NCI-H446 treated with DMSO at 0.1 percent for 48 hours (cell line): ENCODE results near the gene ANAPC1.
A peak's percentile ranks its signal among the peaks of the same experiment; 100 is the strongest.
"Not testable (repeated sequence)": the region's sequence is repeated elsewhere in the genome, so short reads cannot be mapped to it uniquely, and the experiment has no call there.

ENCODE experiments used
- DNase-seq: peaks from one replicate; lab custom pipeline; 2025; lab: John Stamatoyannopoulos, UW

Gene ANAPC1, protein sequence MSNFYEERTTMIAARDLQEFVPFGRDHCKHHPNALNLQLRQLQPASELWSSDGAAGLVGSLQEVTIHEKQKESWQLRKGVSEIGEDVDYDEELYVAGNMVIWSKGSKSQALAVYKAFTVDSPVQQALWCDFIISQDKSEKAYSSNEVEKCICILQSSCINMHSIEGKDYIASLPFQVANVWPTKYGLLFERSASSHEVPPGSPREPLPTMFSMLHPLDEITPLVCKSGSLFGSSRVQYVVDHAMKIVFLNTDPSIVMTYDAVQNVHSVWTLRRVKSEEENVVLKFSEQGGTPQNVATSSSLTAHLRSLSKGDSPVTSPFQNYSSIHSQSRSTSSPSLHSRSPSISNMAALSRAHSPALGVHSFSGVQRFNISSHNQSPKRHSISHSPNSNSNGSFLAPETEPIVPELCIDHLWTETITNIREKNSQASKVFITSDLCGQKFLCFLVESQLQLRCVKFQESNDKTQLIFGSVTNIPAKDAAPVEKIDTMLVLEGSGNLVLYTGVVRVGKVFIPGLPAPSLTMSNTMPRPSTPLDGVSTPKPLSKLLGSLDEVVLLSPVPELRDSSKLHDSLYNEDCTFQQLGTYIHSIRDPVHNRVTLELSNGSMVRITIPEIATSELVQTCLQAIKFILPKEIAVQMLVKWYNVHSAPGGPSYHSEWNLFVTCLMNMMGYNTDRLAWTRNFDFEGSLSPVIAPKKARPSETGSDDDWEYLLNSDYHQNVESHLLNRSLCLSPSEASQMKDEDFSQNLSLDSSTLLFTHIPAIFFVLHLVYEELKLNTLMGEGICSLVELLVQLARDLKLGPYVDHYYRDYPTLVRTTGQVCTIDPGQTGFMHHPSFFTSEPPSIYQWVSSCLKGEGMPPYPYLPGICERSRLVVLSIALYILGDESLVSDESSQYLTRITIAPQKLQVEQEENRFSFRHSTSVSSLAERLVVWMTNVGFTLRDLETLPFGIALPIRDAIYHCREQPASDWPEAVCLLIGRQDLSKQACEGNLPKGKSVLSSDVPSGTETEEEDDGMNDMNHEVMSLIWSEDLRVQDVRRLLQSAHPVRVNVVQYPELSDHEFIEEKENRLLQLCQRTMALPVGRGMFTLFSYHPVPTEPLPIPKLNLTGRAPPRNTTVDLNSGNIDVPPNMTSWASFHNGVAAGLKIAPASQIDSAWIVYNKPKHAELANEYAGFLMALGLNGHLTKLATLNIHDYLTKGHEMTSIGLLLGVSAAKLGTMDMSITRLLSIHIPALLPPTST (N-terminal part only)

GRCh38 chr2:111883661-111884591 lies at the start of gene ANAPC1:
ANAPC1 (minus strand) TSS chr2:111884193; CDS start chr2:111880825, 3,368 bp downstream.
- peak; percentile 62 for DNase-seq

DNA sequence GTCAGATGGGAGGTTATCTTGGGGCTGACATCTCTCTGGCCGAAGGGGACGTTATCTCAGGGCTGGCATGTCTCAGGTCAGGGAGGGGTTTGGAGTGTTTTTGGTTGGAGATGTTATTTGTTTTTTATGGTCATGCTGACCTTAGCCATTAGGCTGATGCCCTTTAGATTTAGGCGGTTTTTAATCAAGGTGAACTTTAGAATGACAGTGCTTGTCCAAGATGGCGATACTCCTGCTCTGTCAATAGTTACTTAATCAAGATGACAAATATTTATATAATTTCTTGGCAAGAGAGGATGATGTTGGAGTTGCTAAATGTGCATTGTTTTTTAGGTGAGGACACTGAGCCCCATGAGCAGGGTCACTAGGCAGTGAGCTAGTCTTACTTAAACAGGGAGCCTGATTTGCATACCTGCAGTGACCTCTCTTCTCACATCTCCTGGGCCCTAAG lies 48.9 kb upstream of the ANAPC1 start:
- no peak for DNase-seq

DNA sequence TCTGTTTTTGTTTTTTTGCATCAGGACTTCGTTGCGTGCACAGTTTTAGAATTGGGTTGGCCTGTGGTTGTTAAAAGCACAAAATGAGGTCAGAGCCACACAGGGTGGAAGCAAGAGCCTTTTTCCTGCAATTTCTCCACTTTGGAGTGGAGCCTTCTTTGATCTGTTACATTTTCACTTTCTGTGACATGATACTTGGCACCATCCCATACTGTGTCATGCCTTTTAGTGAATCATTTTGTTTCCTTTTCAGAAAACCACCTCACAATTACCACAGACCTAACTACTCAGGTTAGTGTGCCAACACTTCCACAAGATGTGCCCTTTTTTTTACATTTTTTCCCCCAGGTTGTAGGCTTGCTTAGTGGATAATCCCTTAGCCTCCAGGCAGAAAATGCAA lies 46.9 kb upstream of the ANAPC1 start:
- DNase-seq: no peak

DNA sequence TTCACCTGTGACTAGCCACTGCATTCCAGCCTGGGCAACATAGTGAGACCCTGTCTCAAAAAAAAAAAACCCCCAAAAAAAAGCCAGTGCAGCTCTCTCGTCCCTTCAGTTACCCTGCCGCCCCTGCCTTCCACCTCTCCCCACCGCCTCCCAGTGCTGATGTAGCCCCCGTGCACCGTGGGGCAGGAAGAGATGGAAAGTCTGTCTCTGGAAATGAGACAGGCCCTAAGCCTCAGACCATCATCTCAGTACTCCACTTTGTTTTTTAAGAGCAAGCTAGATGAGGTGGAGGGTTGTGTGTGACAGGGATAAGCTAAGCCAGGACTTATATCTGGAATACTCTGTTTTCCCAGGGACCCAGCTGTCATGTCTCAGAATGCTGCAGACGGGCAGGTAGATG lies 46.4 kb upstream of the ANAPC1 start:
- DNase-seq: no peak

DNA sequence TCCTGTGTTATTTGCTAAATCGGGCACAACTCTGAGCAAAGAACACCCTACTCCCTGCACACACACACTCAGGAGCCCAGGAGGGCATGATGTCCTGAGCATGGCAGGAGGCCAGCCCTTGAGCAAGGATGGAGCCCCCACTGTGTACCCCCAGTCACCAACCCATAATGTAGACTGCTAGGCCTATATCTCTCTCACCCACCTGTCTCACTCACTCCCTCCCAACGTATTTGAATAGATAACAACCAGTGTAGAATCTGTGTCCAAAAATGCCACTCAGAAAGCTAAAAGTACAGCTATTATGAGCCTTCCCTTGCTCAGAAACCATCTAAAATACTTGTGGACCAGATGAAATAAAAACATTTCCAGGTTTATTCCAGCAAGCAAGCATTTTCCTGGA lies 43.7 kb upstream of the ANAPC1 start:
- no peak for DNase-seq

DNA sequence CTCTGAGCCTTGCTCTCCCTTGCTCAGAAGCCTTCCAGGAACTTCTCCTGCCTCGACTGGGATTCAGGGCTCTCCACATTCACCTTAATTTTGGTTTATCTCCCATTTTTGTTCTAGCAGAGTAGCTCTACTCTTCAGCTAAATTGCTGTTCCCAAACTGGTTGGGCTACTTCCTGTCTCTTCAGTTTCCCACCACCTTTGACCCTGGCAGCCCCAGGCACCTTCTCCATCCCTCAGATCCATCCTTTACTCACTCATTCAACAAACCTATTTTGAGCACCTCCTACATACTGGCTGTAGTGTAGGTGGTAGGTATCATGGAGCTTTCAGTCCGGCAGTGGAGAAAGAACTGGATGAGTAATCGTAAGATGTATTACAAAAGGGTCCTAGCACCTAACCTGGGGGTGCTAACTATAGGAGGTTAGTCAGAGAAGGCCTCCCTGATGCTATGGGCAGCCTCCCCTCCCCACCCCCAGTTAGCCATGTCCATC lies 40.7 kb upstream of the ANAPC1 start:
- no peak for DNase-seq

DNA sequence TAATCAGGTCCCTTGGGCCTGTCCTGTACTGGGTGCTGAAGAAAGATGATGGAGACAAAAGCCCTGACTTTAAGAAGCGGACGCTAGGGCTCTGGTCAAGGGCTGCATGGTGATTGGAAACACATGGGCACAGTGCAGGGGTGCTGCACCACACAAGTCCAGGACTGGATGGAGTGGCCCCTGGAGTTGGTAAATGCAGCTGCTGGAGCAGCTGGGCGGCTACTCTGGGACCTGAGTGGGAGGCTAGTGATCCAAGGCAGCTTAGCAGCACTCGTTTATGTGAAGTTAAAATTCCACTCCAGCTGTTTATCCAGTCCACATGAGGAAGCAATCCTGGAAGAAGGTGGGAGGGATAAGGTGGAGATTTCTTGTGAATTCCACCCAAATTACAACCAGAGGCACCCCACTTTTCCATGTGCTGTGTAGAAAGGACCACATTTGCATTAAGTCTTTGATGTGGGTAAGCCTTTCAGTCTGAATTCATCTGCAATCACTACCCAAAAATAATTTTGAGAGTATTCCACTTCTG lies 39.3 kb upstream of the ANAPC1 start:
- no peak for DNase-seq

- DNase-seq: no peak
Measured at GRCh38 chr2:111919794-111920608, 36.0 kb upstream of the ANAPC1 start.

- DNase-seq: no peak
Measured at GRCh38 chr2:111919365-111919764, 35.4 kb upstream of the ANAPC1 start.

DNA sequence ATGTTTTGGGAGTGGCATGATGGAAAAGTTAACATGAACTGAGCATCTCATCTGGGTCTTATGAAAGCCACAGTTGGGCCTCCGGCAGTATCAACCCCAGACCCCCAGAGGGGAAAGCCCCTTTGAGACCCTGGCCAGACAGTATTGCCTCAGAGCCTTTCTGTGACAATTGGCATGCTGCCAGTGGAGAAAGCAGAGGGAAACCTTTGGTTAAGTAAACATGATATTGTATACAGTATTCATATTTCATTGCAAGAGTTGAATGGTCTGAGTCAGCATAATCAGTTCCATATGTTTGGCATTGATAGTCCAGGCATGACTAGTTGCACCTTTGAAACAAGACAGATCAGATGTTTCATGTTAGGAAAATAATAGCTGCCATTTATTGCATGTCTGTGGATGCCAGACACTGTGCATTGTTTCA lies 34.4 kb upstream of the ANAPC1 start:
- peak; percentile 46 for DNase-seq

DNA sequence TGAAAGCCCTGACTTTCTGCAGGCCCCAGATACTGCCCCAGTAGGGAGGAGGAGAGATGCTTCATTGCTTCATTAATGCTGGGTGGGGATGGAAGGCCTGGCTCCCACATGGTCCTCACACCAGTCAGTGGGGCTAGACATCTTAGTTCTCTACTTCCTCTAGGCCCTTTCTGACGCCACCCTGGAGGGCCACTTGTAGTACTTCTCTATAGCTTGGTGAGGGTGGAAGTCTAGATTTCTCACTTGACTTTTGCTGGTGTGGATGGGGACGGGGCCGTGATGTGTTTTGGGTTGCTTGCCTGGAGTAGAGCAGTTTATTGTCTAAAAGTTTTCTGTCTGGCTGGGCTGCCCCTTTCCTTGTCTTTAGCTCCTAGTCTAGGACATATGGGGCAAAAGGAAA lies 33.1 kb upstream of the ANAPC1 start:
- DNase-seq: no peak

DNA sequence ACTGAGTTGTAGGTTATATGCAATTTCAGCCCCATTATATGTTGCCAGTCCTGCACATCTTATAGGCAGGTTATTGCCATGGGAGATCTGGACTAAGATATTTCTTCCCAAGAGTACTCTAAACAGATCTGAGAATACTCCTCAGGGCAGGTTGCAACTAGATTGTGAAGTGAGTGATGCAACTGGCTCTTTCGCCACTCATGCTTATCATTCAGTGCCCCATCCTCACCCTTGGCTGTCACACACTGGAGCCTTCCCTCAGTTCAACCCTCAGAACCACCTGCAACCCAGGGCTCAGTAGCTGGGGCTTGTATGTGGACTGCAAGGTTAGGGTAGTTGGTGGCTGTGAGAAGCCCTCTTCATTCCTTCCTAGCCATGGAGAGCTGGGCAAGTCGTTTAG lies 28.6 kb upstream of the ANAPC1 start:
- DNase-seq: no peak

DNA sequence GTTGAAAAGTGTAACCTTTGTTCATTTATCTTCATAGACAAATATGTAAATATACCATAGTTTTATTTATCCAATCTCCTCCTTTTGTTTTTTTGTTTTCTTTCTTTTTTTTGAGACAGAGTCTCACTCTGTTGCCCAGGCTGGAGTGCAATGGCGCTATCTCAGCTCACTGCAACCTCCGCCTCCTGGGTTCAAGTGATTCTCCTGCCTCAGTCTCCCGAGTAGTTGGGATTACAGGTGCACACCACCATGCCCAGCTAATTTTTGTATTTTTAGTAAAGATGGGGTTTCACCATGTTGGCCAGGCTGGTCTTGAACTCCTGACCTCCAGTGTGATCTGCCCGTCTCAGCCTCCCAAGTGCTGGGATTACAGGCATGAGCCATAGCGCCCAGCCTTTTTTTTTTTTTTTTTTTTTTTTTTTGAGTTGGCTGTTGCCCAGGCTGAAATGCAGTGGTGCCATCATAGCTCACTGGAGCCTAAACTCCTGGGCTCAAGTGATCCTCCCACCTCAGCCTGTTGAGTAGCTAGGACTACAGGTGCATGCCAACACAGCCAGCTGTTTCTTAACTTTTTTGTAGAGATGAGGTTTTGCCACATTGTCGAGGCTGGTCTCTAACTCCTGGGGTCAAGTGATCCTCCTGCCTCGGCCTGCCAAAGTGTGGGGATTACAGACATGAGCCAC lies 27.4 kb upstream of the ANAPC1 start:
- not testable (repeated sequence) for DNase-seq

DNA sequence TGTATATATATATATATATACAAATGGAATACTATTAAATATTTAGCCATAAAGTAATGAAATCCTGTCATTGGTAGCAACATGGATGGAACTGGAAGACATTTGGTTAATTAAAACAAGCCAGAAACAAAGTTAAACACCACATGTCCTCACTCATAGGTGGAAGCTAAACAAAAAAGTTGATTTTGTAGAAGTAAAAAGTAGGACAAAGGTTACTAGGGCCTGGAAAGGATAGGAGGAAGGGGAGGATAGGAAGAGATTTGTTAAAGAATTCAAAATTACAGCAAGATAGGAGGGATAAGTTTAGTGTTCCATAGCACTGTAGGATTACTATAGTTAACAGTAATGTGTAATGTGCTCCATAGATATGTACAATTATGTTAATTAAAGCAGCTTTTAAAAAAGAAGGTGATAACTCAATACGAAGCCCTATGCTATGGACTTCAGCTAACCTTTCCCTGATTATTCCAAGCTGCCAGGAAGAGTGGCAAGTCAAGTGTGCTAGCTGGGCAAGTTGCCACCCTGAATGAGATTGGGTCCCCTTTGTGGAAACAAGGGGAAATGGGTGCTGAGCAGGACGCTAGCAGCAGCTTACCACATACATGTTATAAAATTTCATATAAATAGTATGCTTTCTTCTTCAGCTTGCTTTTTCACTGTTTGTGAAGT lies 26.8 kb upstream of the ANAPC1 start:
- DNase-seq: no peak

- DNase-seq: not testable (repeated sequence)
Measured at GRCh38 chr2:111909997-111910396, 26.0 kb upstream of the ANAPC1 start.

DNA sequence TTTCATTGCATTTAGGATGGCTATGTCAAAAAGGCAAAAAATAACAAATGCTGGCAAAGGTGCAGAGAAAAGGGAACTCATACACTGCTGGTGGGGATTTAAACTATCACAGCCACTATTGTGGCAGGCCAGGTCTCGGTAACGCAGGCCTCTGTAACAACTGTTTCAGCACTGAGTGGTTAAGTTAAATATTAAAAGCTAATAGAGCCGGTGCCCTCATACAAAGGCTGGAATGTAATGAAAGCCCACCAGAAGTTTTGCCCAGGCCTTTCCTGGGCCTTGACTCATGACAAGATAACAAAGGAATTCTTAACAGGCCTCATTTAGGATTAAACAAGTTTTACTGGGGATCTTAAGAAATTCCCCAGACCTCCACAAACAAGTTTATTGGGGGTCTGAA lies 25.1 kb upstream of the ANAPC1 start:
- DNase-seq: no peak

DNA sequence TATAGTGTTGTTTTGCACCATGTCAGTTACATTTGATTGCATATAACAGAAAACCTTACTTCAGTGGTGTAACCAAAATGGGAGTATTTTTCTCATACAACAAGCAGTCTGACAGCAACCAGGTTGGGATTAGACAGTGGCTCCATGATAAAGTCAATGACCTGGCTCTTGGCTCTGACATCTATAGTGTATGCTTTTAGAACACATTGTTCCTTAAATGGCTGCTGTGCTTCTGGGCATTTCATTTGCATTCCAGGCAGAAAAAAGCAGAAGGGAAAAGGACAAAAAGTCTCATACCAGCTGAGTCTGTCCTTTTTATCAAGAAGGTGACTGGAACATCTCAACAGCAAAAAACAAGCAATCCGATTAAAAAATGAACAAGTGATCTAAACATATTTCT lies 24.6 kb upstream of the ANAPC1 start:
- DNase-seq: no peak

- DNase-seq: no peak
Measured at GRCh38 chr2:111905990-111906735, 22.2 kb upstream of the ANAPC1 start.
